ENCODE results near the gene STPG1.

DNA sequence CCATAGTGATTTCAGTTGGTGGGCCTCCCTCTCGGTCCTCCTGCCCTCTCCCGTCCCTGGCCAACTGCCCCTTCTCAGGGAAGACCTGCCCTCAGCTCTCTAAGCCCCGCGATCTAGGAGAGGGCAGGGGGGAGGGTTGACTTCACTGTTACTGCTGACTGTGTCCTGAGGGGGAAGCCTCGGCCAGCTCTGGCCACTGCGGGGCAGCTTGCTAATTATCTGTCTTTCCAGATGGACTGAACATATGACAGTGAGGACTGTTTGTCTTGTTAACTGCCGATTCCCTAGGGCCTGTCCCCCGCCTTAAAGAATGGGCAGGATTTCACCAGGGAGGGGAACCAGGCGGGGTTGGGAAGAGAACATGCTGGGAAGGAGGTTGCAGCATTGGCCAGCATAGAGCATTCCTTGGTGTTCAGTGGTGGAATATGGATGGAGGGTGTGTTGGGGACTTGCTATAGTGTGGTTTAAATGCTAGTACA lies 24.9 kb upstream of the STPG1 start:
- TF ChIP-seq, protein P1, sequence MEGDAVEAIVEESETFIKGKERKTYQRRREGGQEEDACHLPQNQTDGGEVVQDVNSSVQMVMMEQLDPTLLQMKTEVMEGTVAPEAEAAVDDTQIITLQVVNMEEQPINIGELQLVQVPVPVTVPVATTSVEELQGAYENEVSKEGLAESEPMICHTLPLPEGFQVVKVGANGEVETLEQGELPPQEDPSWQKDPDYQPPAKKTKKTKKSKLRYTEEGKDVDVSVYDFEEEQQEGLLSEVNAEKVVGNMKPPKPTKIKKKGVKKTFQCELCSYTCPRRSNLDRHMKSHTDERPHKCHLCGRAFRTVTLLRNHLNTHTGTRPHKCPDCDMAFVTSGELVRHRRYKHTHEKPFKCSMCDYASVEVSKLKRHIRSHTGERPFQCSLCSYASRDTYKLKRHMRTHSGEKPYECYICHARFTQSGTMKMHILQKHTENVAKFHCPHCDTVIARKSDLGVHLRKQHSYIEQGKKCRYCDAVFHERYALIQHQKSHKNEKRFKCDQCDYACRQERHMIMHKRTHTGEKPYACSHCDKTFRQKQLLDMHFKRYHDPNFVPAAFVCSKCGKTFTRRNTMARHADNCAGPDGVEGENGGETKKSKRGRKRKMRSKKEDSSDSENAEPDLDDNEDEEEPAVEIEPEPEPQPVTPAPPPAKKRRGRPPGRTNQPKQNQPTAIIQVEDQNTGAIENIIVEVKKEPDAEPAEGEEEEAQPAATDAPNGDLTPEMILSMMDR (IDR thresholded peaks at IDR 0.05; ENCODE audit: borderline replicate concordance, extremely low read depth, low read length, poor library complexity, severe bottlenecking) = no peak
- TF ChIP-seq EZH2 (IDR thresholded peaks at IDR 0.05; ENCODE audit: borderline replicate concordance, low read depth, low read length, severe bottlenecking) = no peak
